ENCODE data around the gene TMEM141.
"Not testable (repeated sequence)": the region's sequence is repeated elsewhere in the genome, so short reads cannot be mapped to it uniquely, and the experiment has no call there.

The TMEM141 gene

GRCh38 chr9:136833381-136834048 is 42.4 kb downstream of the TMEM141 start:
- DNase-seq (ENCODE audit: low spot score) = not testable (repeated sequence)

DNA sequence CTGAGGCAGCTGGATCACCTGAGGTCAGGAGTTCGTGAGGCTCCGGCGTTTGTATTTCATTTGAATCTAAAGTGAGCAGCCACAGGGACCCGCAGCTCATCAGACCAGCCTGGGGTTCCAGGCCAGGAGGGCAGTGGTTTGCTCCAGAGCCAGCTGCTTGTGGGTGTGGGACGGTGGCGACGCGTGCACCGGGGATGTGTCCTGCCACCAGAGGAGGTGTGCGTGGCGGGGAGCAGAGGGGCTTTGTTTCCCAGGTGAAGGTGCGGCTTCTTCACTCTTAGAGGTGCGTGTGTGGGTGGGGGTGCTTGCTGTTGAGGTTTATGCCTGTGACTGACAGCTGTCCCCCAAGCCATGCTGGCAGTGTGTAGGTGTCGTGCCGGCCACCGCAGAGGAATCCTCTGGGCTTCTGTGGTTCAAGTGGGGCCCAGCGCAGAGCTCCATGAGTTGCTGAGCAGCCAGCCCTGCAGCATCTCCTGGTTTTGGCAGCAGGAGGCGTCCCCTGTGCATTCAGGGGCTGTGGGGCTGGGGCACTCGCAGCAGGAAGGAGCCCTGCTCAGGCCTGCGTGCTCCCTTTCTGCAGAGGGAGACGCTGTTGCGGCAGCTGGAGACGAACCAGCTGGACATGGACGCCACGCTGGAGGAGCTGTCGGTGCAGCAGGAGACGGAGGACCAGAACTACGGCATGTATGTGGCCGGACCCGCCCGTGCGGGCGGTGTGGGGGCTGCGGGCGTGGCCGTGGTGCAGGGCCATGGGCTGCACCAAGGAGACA is 44.2 kb downstream of the TMEM141 start:
- no peak for DNase-seq (ENCODE audit: low spot score)

DNA sequence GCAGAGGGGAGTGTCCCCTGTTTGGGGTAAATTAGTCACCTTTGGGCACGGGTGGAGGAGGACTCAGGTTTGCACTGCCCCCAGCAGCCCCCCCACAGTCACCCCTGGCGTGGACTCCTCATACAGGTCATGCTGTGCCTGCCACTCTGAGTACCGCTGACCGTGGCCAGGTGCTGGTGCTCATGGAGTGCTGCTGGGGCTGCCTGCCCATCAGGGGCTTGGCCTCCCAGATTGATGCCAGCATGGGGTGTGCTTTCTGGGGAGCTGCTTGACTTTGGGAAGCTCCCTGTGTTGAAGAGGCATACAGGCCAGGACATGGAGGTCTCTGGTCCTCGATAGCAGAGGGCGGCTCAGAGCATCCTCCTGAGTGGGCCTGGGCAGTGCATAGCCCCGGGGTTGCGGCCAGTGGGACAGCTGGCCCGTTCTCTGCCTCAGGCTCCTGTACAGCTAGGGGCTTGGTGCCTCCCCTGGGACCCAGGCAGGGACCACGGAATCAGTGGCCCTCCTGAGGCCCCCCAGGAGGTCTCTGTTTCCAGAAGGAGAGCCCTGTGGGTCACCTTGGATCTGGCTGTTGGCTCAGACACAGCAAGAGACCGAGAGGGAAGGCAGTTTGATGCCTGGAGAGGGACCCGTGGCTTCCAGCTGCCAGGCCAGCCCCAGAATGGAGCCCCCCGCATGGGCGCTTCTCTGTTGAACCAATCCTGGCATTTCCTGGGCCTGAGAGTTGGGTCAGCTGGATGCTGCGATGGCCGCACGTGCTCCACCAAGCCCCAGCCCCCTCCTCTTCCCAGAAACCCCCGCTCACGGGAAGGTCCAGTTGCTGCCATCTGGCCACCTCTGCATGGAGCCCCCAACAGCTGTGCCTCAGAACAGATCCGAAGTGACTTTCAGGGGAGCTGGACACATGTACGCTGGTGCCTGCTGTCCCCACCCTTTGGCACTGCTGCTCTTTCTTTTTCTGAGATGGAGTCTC is 45.1 kb downstream of the TMEM141 start:
- DNase-seq (ENCODE audit: low spot score) = no peak

GRCh38 chr9:136837146-136837855 is 46.2 kb downstream of the TMEM141 start:
- no peak for DNase-seq (ENCODE audit: low spot score)

- not testable (repeated sequence) for DNase-seq (ENCODE audit: low spot score)
Measured at GRCh38 chr9:136837856-136838277, 46.7 kb downstream of the TMEM141 start.

DNA sequence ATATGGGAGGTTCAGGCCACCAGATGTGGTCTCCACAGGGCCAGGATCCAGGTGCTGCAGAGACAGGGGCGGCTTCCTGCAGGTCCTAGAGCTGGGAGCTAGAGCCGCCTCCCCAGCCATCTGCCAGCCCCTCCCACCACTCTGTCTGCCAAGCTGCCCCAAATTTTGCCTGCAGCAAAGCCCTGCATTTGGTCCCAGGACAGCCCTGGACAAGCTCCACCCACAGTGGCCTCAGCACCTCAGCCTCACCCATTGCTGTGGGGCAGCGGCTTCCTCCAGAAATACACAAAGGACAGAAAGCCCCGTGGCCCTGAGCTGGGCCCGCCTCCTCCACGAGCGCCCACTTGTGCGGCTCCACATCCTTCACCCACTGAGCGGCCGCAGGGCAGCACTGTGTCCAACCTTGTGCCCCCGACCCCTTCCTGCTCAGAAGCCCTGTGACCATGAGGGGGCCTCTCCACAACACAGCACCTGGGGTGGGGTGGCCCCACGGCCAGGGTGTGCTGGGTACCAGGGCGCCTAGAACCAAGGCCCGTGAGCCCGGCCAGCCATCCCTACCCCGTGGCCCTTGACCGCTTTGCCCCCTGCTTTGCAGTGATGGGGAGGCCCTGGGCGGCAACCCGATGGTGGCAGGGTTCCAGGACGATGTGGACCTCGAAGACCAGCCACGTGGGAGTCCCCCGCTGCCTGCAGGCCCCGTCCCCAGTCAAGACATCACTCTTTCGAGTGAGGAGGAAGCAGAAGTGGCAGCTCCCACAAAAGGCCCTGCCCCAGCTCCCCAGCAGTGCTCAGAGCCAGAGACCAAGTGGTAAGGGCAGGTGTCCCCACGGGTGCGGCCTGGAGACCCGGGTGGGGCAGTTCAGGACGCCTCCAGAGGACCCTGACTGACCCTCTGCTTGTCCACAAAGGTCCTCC is 47.4 kb downstream of the TMEM141 start:
- DNase-seq (ENCODE audit: low spot score) = no peak

DNA sequence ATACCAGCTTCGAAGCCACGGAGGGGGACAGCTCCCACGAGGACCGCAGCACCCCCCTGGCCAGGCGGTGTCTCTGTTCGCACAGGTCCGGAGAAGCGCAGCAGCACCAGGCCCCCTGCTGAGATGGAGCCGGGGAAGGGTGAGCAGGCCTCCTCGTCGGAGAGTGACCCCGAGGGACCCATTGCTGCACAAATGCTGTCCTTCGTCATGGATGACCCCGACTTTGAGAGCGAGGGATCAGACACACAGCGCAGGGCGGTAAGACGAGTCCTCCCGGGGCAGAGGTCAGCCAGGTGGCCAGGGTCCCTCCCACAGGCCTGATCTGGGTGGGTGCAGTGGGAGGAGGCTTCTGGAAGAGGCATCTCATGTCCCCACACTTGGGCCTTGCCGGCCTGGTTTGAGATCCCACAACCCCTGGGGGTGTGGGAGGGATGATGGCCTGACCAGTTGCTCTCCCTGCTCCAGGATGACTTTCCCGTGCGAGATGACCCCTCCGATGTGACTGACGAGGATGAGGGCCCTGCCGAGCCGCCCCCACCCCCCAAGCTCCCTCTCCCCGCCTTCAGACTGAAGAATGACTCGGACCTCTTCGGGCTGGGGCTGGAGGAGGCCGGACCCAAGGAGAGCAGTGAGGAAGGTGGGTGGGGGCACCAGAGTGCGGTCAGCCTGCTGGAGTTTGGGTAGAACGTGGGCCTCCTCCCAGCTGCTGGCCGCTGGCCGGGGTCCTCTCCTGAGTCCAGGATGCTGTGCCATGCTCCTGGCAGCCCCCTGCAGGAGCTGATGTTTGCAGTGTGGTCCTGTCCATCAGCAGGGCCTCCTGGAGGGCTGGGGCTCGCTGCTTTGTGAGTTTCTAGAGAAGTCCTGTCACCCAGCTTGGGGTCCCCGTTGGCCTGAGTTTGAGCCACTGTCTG is 48.3 kb downstream of the TMEM141 start:
- no peak for DNase-seq (ENCODE audit: low spot score)

GRCh38 chr9:136840140-136840876 is 49.2 kb downstream of the TMEM141 start:
- DNase-seq (ENCODE audit: low spot score) = no peak

GRCh38 chr9:136840877-136841645 is 49.9 kb downstream of the TMEM141 start:
- DNase-seq (ENCODE audit: low spot score) = no peak

GRCh38 chr9:136841646-136842379 is 50.7 kb downstream of the TMEM141 start:
- not testable (repeated sequence) for DNase-seq (ENCODE audit: low spot score)

GRCh38 chr9:136842380-136842948 is 51.3 kb downstream of the TMEM141 start, which contains the start of gene AJM1:
TSS of gene AJM1 (plus strand) at chr9:136842478. CDS start at chr9:136844415, 1,937 bp downstream.
- DNase-seq (ENCODE audit: low spot score) = peak; percentile 93
